ENCODE data around the gene ZBED1. TPM values are rescaled to one million over a fixed set of nuclear protein-coding genes. Genes with fewer than 3 reads are reported as not detected.

ZBED1 gene
- 39.4 and 39.5 TPM in 2 replicates for total RNA-seq

DNA sequence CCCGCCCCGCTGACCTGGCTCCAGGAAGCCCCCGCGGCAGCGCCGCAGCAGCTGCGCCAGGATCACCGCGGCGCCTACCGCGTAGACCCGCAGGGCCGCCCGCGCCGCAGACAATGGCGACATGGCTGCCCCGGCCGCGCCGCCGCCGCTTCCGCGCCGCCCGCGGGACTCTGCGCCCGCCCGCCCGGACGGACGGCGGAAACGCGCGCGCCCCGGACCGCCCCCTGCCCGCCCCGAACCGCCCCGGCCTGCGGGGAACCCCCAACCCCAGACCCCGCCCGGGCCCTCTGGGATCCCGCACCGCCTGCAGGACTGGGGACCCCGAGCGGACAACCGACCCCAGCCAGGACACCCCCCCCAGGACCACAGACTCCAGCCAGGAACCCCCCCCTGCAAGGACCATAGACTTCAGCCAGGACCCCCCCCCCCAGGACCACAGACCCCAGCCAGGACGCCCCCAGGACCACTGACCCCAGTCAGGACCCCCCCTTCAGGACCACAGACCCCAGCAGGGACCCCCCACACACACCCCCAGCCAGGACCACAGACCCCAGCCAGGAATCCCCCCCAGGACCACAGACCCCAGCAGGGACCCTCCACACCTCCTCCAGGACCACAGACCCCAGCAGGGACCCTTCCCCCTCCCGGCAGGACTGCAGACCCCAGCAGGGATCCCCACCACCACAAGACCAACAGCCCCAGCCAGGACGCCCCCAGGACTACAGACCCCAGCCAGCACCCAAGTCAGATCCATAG is at the start of gene ZBED1, which contains the start of gene DHRSX:
Gene ZBED1 (minus strand): TSS at position 174 of the 756 bp plus-strand sequence. CDS start 10,257 bp downstream, outside the sequence.
Gene DHRSX (minus strand): TSS at position 174 of the 756 bp plus-strand sequence. CDS start 51 bp downstream, at position 123.

Other genes with a start within 250 kb of the ZBED1 start
- gene DHRSX, start within 50 bp of the ZBED1 start, total RNA-seq: 20.5 and 23.2 TPM in 2 replicates
- gene CD99, start 190.3 kb upstream of the ZBED1 start, total RNA-seq: 370 and 399 TPM in 2 replicates

All from bronchus fibroblast of lung (primary cell).